Muscle of arm (tissue), 12 donors: Measurements from ENCODE around the gene RO60. TPM values are rescaled to one million over a fixed set of nuclear protein-coding genes. Genes with fewer than 3 reads are reported as not detected.

Source experiments
- DNase-seq: peaks from one replicate; pipeline ENCODE4 v3.0.0-alpha.2; 2013
- polyA plus RNA-seq, 12 donors: library from polyadenylated mRNA; unstranded; fragments of 120-200 nt; gene quantifications; one replicate each; pipeline ENCODE4 v1.2.1, GENCODE V29; 2013; ENCODE audit not compliant: insufficient read length in 12 of 12

The RO60 gene
- polyA plus RNA-seq, 12 donors = 23.3 to 34.4 (median 29.8) TPM; not detected in 1

- DNase-seq = peak; percentile 82
Measured at GRCh38 chr1:193104907-193105820, 45.8 kb downstream of the RO60 start, which contains the start of gene GLRX2. TSS of gene GLRX2 (minus strand) at chr1:193105414. CDS start at chr1:193105382, 32 bp downstream.

- no peak for DNase-seq
Measured at GRCh38 chr1:193105821-193106177, 46.4 kb downstream of the RO60 start.

GRCh38 chr1:193108471-193108870 is 49.1 kb downstream of the RO60 start:
- no peak for DNase-seq

Other genes starting within 250 kb of the RO60 start
- 10 to 100 TPM in 11 of 12 donors, not detected in 1; 31.9 to 52.0 (median 44.0) TPM for gene UCHL5, start 252 bp upstream of the RO60 start, polyA plus RNA-seq
- 10 to 100 TPM in 10 of 12 donors, 1 to 10 TPM in 1, not detected in 1; 8.8 to 23.7 (median 15.8) TPM for gene GLRX2, start 45.8 kb downstream of the RO60 start, polyA plus RNA-seq
- 10 to 100 TPM in 11 of 12 donors, not detected in 1; 26.0 to 58.0 (median 32.6) TPM for gene CDC73, start 62.4 kb downstream of the RO60 start, polyA plus RNA-seq
- gene B3GALT2, start 127.0 kb downstream of the RO60 start, polyA plus RNA-seq = 10 to 100 TPM in 10 of 12 donors, 1 to 10 TPM in 1, not detected in 1; 9.2 to 20.2 (median 14.4) TPM